Glomerular visceral epithelial cell (primary cell): ENCODE measurements around the gene PROSER2.
"Not testable (repeated sequence)": the region's sequence is repeated elsewhere in the genome, so short reads cannot be mapped to it uniquely, and the experiment has no call there.

Source experiments
- DNase-seq: peaks from one replicate; pipeline ENCODE4 v3.0.0-alpha.2; 2016; ENCODE audit errors: extremely low spot score

The PROSER2 gene

GRCh38 chr10:11835704-11836103 lies 12.5 kb downstream of the PROSER2 start:
- no peak for DNase-seq

GRCh38 chr10:11837372-11838161 lies 14.4 kb downstream of the PROSER2 start:
- no peak for DNase-seq

DNA sequence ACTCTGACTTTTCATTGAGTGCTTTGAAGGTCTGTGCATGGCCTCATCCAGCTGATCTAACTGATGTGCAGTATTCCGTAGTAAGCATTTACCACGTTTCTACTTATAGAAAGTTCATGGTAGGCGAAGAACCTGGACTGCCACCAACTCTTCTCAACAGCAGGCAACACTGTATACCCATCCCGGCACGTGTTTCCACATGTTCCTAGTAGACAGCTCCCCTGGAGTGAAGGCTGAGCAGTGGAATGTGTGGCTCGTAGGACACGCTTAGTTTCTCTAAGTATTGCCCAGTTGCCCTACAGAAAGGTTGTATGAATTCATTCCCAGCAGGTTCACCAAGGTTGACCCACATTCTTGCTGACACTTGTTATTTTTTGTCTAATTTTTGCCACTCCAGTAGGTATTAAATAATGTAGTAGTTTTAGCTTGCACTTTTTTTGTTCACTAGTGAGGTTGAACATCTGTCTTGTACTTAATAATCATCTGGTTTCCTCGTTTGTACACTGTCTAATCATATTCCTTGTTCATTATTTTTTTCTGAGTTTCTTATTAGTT lies 15.2 kb downstream of the PROSER2 start:
- no peak for DNase-seq

- no peak for DNase-seq
These were observed 18.2 kb downstream of the PROSER2 start for GRCh38 chr10:11841375-11841774.

- DNase-seq, result no peak
These were observed 19.3 kb downstream of the PROSER2 start for GRCh38 chr10:11842411-11842810.

DNA sequence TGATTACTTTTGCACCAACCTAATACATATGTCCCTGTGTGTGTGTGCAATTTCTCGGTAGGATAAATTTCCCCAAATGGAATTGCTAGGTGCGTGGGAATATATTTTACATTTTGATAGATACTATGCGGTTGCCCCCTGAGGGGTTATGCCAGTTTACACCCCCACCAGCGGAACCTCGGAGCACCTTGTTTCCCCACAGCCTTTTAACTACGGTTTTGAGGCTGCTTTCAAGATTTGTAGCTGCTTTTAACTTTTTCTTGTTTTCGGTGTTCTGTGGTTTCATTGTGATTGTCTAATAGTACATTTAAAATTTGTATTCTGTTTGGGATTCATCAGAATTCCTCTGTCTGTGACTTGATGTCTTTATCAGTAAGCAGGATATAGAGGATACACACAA lies 22.0 kb downstream of the PROSER2 start:
- DNase-seq, result no peak

- DNase-seq, result no peak
These were observed 23.4 kb downstream of the PROSER2 start for GRCh38 chr10:11846542-11846941.

DNA sequence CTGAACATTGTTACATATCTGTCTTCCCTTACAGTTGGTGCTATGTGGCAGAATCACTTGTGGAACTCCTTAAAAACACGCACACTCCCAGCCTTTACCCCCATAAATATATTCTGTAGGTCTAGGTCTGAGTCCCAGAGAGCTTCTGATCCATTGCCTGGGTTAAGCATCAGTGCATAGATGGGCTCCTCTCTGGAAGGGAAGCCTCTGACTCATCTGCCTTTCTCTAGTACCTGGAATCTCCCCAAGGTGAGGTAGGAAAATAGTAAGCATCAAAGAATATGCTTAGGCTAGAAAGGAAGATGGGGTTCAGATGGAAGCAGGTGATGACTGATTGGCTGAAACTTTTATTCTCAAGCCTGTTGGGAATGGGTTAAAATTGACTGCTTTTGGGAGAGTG lies 26.1 kb downstream of the PROSER2 start:
- no peak for DNase-seq

GRCh38 chr10:11849911-11850310 lies 26.8 kb downstream of the PROSER2 start:
- no peak for DNase-seq

DNA sequence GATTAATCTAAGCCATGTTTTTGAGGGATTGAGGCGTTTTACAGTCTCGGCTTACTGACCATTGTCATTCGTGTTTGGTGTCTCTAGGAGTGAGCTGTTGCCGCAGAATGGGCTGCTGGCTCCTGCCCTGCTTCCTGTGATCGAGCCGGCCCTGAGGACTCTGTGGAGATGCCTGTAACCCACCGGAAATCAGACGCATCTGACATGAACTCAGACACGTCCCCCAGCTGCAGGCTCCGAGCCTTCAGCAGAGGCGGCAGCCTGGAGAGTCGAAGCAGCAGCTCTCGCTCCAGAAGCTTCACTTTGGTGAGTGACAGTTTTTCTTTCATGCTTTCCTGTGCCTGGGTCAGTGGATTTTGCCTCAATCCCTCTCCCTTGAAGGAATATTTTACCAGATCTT lies 28.8 kb downstream of the PROSER2 start:
- DNase-seq, result no peak

DNA sequence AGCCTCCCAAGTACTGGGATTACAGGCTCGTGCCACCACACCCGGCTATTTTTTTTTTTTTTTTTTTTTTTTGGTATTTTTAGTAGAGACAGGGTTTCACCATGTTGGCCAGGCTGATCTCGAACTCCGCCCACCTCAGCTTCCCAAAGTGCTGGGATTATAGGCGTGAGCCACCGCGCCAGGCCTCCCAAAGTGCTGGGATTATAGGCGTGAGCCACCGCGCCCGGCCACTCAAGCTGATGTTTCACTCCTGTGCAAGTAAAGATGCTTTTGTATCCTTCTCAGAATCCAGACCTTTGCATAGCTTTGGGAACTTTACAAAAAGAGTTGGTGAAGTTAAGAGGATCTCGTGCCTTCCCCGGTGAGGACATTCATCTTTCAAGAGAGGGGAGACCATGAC lies 29.5 kb downstream of the PROSER2 start:
- not testable (repeated sequence) for DNase-seq

DNA sequence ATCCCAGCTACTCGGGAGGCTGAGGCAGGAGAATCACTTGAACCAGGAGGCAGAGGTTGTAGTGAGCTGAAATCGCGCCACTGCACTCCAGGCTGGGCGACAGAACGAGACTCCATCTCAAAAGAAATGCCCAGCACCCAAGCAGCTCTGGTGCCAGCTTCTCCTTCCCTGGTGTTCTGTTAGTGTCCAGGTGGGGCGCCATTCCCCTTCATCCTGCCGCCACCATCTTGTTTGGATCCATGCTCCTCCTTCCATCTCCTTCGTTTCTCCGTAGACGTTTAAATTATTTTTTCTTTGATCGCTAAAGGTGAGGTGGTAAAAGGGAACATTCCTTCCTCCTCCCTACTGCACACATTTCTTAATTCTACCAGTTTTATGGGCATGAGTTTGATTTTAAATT lies 30.3 kb downstream of the PROSER2 start:
- no peak for DNase-seq

DNA sequence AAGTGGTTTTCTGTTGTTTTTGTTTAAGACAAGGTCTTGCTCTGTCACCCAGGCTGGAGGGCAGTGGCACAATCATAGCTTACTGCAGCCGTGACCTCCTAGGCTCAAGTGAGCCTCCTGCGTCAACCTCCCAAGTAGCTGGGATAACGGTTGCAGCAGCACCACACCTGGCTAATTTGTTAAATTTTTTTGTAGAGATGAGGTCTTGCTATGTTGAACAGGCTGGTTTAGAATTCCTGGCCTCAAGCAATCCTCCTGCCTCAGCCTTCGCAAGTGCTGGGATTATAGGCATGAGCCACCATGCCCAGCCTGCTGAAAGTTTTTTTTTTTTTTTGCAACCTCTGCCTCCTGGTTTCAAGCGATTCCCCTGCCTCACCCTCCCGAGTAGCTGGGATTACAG lies 31.1 kb downstream of the PROSER2 start:
- DNase-seq, result no peak

- no peak for DNase-seq
These were observed 32.9 kb downstream of the PROSER2 start for GRCh38 chr10:11856089-11856488.

GRCh38 chr10:11856678-11857077 lies 33.5 kb downstream of the PROSER2 start:
- no peak for DNase-seq

GRCh38 chr10:11858093-11858492 lies 34.9 kb downstream of the PROSER2 start:
- no peak for DNase-seq

- DNase-seq, result no peak
These were observed 38.2 kb downstream of the PROSER2 start for GRCh38 chr10:11861341-11861740.

DNA sequence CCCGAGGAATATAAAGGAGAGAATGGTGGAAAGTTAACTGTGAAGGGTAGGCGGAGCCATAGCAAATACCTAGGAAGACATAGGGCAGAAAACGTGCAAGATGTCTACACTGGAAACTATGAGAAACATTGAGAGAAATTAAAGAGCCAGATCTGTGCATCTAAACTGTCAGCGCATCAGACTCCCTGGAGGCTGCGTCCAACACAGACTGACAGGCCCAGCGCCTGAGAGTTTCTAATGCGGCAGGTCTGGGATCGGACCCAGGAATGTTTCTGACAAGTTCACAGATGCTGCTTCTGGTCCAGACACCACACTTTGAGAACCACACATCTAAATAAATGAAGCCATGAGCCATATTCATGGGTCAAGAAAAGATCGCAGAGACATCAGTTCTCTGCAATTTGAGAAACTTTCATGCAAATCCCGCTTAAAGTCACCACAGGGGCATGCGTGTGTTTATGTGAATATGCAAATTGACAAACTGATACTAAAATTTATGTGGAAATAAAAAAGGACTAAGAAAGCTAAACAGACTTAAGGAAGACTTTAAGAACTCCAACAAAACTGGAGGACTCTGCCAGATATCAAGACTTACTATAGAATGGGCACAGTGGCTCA lies 38.8 kb downstream of the PROSER2 start:
- no peak for DNase-seq

- DNase-seq, result no peak
These were observed 40.4 kb downstream of the PROSER2 start for GRCh38 chr10:11863353-11864109.

- DNase-seq, result no peak
These were observed 41.6 kb downstream of the PROSER2 start for GRCh38 chr10:11864727-11865126.

GRCh38 chr10:11865561-11865960 lies 42.4 kb downstream of the PROSER2 start:
- DNase-seq, result no peak

DNA sequence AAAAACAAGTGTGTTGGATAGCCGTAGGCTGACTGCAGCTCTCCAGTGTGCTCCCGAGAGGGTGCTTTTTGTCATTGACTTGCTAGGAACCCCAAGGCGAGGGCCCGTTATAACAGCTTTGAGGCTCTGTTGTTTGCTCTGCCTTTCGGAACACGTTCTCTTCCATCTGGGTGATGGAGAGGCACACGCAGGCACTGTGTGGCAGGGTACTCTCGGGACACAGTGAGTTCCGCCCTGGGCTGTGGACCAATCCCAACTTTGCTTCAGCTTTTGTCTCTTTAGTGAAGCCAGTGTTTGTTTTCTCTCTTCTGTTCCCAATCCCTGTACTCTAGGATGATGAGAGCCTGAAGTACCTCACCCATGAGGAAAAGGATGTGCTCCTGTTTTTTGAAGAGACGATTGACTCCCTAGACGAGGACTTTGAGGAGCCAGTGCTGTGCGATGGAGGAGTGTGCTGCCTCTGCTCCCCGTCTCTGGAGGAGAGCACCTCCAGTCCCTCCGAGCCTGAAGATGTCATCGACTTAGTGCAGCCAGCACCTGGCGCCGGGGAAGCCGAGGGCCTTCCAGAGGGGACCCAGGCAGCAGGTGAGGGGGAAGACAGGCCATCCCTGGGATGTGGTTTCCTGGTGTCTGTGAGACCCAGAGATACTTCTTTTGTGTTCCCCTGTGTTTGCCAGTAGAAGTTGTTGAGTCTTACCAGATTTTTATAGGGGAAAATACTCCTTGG lies 43.2 kb downstream of the PROSER2 start:
- DNase-seq, result no peak
